Measurements from ENCODE around the gene GAL3ST3.

Gene GAL3ST3

GRCh38 chr11:66069715-66070603 is 21.0 kb upstream of the GAL3ST3 start, which contains the start of gene PACS1:
PACS1 (plus strand) TSS chr11:66070272; CDS start chr11:66070487, 215 bp downstream.
- DNase-seq: peak; percentile 63

DNA sequence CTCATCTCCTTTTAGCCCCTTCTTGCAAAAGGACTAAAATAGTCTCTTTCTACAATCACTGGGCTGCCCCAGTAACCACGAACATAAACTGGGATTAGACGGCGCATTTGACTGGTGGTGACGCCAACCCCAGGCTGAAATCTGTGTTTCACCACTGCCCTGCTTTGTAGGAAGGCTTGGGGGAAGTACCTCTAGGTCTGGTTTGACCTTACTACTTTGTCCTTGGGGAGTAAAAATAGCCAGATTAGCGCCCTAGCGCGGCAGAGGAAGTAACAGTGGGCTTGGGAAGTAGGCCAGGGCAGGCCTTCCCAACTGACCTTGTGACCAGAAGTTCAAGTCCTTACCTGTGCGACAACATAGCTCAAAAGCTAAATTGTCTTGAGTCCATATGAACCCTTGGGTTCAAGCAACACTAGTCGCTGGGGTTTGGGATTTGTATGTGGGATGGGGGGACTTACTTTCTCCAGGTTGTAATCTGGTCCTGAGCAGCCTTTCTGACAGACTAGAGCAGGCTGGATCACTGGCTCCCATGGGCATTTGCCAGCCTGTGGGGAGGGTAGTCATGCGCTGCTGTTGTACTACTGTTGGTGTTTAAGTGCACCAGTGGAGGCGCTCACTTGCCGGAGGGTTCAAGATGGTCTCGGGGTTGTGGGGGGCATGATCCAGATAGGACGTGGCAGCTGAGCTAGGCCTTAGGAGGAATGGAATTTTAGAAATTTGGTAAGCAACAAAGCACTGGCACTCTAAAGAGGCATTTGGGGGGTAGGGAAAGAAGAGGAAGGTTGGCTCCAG is 20.2 kb upstream of the GAL3ST3 start:
- no peak for DNase-seq

DNA sequence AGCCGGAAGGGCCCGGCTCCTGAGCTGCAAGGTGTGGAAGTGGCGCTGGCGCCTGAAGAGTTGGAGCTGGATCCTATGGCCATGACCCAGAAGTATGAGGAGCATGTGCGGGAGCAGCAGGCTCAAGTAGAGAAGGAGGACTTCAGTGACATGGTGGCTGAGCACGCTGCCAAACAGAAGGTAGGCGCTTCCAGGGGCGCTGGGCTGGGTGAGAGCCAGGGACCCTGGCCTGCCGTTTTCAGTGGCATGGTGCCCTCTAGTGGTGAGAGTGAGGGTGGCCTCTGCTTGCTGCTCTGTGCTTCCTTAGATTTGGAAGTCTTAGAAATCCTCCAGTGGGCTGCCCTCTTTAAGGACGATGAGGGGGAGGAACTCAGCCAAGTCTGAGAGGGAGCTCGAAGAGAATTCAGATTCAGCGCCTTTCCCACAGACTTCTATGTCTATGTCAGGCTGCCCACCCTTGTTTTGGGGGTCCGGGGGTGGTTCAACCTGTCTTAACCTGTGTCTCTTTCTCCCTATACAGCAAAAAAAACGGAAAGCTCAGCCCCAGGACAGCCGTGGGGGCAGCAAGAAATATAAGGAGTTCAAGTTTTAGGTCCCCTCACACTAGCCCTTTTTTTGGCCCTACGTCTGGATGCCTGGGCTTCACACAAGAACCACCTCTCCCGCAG is 19.3 kb upstream of the GAL3ST3 start:
- DNase-seq: peak; percentile 72

- no peak for DNase-seq
Observed at GRCh38 chr11:66067640-66068039, 18.7 kb upstream of the GAL3ST3 start.

GRCh38 chr11:66066751-66067150 is 17.8 kb upstream of the GAL3ST3 start:
- DNase-seq: no peak

GRCh38 chr11:66064571-66064970 is 15.6 kb upstream of the GAL3ST3 start:
- DNase-seq: no peak

- DNase-seq: no peak
Observed at GRCh38 chr11:66063900-66064299, 14.9 kb upstream of the GAL3ST3 start.

- no peak for DNase-seq
Observed at GRCh38 chr11:66062408-66062807, 13.4 kb upstream of the GAL3ST3 start.

GRCh38 chr11:66061268-66061667 is 12.3 kb upstream of the GAL3ST3 start:
- DNase-seq: no peak

DNA sequence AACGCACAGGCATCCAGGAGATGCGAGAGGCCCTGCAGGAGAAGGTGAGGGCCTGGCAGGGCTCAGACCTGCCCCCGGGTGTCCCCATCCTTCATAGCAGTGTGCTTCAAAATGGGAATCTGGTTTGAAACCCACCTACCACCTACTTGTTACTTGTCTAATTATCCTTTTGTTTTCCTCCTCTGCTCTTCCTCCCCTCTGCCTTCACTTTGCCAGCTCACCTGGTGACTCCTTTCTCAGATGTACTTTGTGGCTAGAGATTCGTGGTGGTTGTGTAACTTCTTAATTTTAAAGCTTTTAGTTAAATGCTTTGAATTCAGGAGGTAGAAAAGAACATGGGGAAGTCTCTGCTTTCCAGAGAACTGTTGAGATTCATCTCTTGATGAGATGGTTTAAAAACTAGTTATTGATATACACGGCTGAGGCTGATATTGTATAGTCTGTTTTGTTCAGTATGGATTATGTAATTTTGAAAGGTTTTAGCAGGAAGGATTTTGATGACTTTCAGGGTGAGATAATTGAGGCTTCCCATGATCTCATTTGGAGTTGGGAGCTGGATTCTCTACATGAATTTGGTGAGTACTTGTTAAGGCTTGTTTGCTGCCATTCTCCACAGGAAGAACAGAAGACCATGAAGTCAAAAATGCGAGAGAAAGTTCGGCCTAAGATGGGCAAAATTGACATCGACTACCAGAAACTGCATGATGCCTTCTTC is 11.2 kb upstream of the GAL3ST3 start:
- DNase-seq: no peak

DNA sequence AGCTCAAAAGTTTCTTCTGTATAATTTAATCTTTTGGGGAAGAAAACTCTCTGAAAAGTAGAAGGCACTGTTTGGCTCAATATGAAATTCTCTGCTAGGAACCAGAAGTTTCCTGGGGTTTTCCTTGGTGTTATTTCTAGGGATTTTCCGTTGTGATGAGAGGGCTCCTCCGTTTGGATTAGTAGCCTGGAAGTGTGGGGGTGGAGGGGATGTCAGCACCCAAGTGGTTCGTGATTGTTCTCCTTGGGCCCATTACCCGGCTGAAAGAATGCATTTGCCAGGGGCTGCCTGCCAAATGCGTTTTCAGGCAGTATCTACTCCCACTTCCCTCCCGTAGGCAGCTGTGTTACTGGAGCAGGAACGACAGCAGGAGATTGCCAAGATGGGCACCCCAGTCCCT is 7.5 kb upstream of the GAL3ST3 start:
- no peak for DNase-seq

DNA sequence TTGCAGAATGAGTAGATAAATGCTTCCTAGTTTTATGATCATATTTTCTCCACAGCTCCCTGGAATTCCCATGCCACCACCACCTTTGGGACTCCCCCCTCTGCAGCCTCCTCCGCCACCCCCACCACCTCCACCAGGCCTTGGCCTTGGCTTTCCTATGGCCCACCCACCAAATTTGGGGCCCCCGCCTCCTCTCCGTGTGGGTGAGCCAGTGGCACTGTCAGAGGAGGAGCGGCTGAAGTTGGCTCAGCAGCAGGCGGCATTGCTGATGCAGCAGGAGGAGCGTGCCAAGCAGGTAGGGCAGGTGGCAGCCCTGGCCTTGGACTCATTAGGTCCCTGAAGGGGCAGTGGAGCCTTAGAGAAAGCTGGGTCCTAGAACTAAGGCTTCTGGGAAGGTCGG is 6.1 kb upstream of the GAL3ST3 start:
- DNase-seq: no peak

GRCh38 chr11:66052664-66052982 is 3.7 kb upstream of the GAL3ST3 start:
- DNase-seq: no peak

GRCh38 chr11:66051766-66052663 is 3.1 kb upstream of the GAL3ST3 start, which contains the start of gene SF3B2:
SF3B2 (plus strand) TSS chr11:66052364; CDS start chr11:66052385, 21 bp downstream.
- peak; percentile 87 for DNase-seq

DNA sequence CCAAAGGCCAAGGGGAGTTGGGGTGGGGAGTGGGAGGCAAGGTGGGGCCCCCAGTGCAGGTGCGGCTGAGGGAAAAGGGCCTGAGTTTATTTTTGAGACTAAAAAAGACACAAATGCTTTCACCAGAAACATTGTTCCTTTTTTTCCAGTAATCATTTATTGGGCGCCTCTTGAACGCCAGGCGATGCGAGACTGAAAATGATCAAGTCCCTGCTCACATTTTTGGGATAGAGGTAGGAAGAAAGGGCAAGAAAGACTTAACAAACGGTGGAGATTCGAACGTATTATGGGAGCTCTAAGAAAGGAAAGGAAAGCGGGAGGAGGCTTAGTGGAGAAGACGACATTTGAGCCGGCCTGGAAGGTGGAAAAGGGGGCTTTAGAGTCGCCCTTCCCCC is 2.4 kb upstream of the GAL3ST3 start:
- no peak for DNase-seq

GRCh38 chr11:66050581-66051231 is 1.7 kb upstream of the GAL3ST3 start:
- no peak for DNase-seq

DNA sequence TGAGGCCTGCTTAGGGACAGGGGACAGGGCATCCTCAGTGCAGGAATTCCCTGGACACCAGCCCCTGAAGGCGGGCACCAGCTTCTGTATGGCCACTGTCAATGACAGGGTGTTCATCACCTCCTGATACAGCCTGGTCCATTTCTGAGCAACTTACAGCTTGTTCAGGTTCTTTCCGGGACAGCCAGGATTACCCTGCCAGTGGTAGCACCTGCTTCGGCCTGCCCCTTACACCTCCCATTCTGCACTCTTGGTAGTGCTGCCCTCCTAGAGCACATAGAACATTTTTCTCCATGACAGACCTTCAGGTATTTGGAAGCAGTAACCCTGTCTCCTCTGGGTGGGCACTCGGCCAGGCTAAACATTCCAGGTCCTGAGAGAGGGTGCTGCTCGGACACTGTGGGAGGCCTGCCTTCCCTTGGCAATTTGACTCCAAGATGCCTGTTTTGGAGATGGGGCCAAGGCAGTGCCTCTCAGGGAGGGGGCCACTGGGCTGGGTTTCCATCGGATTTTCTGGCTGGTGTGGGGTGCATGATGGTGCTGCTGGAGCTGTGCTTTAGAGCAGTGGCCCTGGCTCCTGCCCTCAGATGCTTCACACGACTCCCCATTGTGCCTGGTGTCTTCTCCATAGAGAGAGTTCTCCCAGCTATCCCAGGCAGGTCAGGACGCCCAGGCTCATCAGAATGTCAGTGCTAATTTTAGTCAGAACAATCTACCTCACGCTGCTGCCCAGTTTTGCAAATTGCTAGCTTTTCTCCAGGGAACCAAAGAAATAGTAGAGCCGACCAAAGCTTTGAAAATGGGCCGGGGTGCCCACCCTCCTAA is 1.2 kb downstream of the GAL3ST3 start:
- no peak for DNase-seq

GRCh38 chr11:66046901-66047300 is 2.1 kb downstream of the GAL3ST3 start:
- DNase-seq: no peak

DNA sequence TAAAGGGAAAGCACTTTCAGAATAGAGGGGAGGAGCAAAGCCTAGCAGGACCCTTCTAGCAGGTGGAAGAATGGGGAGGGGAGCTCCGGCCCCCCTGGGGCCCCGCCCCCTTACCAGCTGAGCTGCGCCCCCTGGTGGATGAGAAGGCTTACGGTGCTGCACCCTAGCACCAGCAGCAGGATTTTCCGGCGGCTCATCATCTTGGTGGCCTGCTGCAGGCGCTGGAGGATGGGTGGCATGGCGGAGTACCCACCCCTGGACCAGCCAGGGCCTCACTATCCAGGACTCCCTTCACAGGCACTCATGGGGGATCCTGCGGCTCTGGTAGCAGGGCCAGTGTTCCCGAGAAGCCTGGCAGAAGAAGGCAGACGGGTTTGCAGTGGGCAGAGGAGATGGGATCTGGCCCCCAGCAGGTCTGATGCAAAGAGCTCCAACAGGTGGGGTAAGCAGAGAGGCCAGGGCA is 3.8 kb downstream of the GAL3ST3 start:
- DNase-seq: peak; percentile 81

DNA sequence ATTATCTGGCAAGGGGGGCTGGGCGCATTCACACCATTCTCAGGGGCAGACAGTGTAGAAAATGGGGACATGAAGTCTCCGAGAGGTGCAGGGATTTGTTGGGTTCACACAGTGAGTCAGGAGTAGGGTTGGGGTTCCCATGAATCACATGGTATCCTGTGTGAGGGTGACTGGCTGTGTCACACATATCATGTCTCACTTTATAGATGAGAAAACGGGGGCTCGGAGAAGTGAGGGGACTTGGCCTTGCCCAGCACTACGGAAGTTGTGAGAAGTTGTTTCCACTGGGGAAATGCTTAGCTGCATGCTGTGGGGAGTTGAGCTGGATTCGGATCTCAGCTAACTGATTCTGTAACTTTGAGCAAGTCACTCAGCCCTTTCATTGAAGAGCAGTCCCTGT is 4.2 kb downstream of the GAL3ST3 start:
- DNase-seq: no peak
